Heart left ventricle (tissue), 13 donors: ENCODE results near the gene SCAI.
"Not testable (repeated sequence)": the region's sequence is repeated elsewhere in the genome, so short reads cannot be mapped to it uniquely, and the experiment has no call there.

ENCODE experiments used
- POLR2A ChIP-seq, 2 donors: fragments of 450-650 bp; IDR thresholded peaks; one replicate each; pipeline ENCODE4 v1.6.1; 2017; ENCODE audit warnings: antibody characterized with exemption in 2 of 2, mild to moderate bottlenecking in 2 of 2, moderate library complexity in 2 of 2
- TF ChIP-seq, protein P1 (sequence below), 12 donors: fragments of 200-600 bp; sonication (generic) in 4 of 12; IDR thresholded peaks; one replicate each; pipeline versions ENCODE4 v1.5.0 to v1.8.0; 2018 to 2022; ENCODE audit warnings: antibody characterized with exemption in 12 of 12, mild to moderate bottlenecking in 5 of 12
- donor health status: ischemic (EF 13 %, LVEDD 7.1; RV severe dilation, severe dysfunction).
- donor health status: DM: no; HTN: yes; CAD: no.
- donor health status: DM: no; HTN: no; CAD: no.
- donor health status: ischemic (EF 25% LVEDD 6.9; RV normal size, moderate dysfunction).
- donor health status: ischemic (EF 25% LVEDD 5.7; RV mildly dilated, moderate dysfunction).
- donor health status: ischemic (EF 35%, LVEDD 5.7; RV mildly dilated, moderate dysfunction).
- donor health status: nonischemic (EF 11% LVEDD 7.7; RV severe dilation, severe dysfunction).
- donor health status: DM: yes; HTN: yes; CAD: no.
- donor health status: PGD.
- donor health status: ischemic (EF 29% LVEDD 5.4; RV normal size, mild dysfunction).
- donor health status: nonischemic (EF 23%, LVEDD 6.1; RV moderate dilation, normal function).

DNA sequence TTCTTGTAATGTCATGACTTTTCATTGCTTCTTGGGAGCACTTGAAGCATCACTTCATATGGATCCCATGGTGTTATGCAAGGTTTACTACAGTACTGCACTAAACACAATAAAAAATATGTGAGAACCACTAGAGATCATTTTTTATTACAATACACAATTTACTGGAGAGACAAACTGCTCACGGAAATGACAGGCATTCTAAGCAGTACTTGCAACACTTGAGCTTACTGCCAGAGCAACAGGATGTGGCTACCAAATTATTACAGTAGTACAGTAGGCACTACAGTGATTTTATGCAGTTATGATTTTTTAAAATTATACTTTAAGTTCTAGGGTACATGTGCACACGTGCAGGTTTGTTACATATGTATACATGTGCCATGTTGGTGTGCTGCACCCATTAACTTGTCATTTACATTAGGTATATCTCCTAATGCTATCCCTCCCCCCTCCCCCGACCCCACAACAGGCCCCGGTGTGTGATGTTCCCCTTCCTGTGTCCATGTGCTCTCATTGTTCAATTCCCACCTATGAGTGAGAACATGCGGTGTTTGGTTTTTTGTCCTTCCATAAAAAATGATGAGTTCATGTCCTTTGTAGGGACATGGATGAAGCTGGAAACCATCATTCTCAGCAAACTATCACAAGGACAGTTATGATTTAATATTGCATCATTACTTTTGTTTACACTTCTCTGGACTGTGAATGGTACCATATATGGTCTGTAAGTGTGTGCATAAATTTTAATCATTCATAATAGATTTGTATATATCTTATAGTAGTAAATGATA, 177.4 kb downstream of the SCAI start:
- TF ChIP-seq, protein P1, sequence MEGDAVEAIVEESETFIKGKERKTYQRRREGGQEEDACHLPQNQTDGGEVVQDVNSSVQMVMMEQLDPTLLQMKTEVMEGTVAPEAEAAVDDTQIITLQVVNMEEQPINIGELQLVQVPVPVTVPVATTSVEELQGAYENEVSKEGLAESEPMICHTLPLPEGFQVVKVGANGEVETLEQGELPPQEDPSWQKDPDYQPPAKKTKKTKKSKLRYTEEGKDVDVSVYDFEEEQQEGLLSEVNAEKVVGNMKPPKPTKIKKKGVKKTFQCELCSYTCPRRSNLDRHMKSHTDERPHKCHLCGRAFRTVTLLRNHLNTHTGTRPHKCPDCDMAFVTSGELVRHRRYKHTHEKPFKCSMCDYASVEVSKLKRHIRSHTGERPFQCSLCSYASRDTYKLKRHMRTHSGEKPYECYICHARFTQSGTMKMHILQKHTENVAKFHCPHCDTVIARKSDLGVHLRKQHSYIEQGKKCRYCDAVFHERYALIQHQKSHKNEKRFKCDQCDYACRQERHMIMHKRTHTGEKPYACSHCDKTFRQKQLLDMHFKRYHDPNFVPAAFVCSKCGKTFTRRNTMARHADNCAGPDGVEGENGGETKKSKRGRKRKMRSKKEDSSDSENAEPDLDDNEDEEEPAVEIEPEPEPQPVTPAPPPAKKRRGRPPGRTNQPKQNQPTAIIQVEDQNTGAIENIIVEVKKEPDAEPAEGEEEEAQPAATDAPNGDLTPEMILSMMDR (IDR thresholded peaks at IDR 0.05): not testable (repeated sequence)
- not testable (repeated sequence) for TF ChIP-seq POLR2A (IDR thresholded peaks at IDR 0.05)
